ENCODE results near the gene FBXL14. TPM values are rescaled to one million over a fixed set of nuclear protein-coding genes. Genes with fewer than 3 reads are reported as not detected.

The FBXL14 gene
- total and polyA plus RNA-seq, 10 donors, result 1.9 to 21.4 (median 18.7) TPM

DNA sequence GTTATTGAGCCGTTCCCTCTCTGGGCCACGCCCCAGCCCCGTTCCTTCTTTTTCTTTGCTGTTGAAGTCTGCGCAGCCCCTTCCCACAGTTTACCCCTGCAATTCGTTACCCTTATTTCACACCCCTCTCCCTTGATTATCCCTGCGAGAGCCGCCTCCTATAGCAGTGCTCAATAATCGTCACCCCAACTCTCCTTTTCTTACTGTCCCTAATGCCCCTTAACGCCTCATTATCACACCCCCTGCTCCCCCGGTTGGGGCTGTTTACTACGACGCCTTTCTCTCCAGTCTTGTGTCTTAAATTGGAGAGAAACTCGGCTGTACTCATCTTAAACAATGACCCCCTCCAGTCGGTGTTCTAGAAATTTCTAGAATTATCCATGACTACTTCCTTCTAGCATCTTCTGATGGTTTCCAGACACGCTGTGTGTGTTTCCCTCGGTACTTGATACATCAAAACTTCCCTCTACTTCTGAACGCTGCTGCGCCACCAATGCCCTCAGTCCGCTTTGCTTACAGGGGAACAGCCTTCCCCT is 713 bp upstream of the FBXL14 start:
- no peaks in the 10 kb centered on the region for H3K36me3 ChIP-seq
- WGBS, 5 donors, result 7 to 10% (median 8%) methylated on average over 19 of the region's 19 CpGs
- H3K4me3 ChIP-seq, result peak overlapping the region; percentile 50 to 98 (median 94)
- peaks cover 17 to 57% (median 46%) of the 10 kb centered on the region in 6 donors for H3K4me1 ChIP-seq
- no peak for DNase-seq
- no peaks in the 10 kb centered on the region for H3K9me3 ChIP-seq
- TF ChIP-seq, protein P1, sequence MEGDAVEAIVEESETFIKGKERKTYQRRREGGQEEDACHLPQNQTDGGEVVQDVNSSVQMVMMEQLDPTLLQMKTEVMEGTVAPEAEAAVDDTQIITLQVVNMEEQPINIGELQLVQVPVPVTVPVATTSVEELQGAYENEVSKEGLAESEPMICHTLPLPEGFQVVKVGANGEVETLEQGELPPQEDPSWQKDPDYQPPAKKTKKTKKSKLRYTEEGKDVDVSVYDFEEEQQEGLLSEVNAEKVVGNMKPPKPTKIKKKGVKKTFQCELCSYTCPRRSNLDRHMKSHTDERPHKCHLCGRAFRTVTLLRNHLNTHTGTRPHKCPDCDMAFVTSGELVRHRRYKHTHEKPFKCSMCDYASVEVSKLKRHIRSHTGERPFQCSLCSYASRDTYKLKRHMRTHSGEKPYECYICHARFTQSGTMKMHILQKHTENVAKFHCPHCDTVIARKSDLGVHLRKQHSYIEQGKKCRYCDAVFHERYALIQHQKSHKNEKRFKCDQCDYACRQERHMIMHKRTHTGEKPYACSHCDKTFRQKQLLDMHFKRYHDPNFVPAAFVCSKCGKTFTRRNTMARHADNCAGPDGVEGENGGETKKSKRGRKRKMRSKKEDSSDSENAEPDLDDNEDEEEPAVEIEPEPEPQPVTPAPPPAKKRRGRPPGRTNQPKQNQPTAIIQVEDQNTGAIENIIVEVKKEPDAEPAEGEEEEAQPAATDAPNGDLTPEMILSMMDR (IDR thresholded peaks at IDR 0.05 in 8 of 11, conservative IDR thresholded peaks at IDR 0.05 in 3 of 11), result no peak
- TF ChIP-seq POLR2AphosphoS5 (IDR thresholded peaks at IDR 0.05) (no peak), POLR2A (IDR thresholded peaks at IDR 0.05) (no peak)
- peak overlapping the region; percentile 80 to 98 (median 96) for H3K27ac ChIP-seq
- no peaks in the 10 kb centered on the region for H3K27me3 ChIP-seq (replicated peaks in 1 of 7)
- intact Hi-C loops (cut with DNase I; ENCODE audit: low total_unique reads), result loop anchor here (10.0 kb wide), 1 partner anchor 1020 kb away; no protein-coding TSS in a partner anchor

GRCh38 chr12:1594006-1594260 is 448 bp downstream of the FBXL14 start:
- Histone ChIP-seq H3K36me3 (peaks cover 0 to 4% (median 0%) of the 10 kb centered on the region in 6 donors), H3K27me3 (replicated peaks in 1 of 7) (no peaks in the 10 kb centered on the region), H3K27ac (peak overlapping the region; percentile 67 to 98 (median 96)), H3K4me1 (peaks cover 24 to 68% (median 55%) of the 10 kb centered on the region in 6 donors), H3K4me3 (peak overlapping the region; percentile 58 to 98 (median 94)), H3K9me3 (no peaks in the 10 kb centered on the region)
- TF ChIP-seq, protein P1 (IDR thresholded peaks at IDR 0.05 in 8 of 11, conservative IDR thresholded peaks at IDR 0.05 in 3 of 11), result no peak
- peak in 1 of 3 donors; percentile 77 for TF ChIP-seq POLR2AphosphoS5 (IDR thresholded peaks at IDR 0.05)
- DNase-seq, result no peak
- intact Hi-C loops (cut with DNase I; ENCODE audit: low total_unique reads), result loop anchor here (10.0 kb wide), 1 partner anchor 1019 kb away; no protein-coding TSS in a partner anchor
- 0 to 1% (median 0%) methylated on average over 2 to 34 of the region's 34 CpGs for WGBS, 5 donors

DNA sequence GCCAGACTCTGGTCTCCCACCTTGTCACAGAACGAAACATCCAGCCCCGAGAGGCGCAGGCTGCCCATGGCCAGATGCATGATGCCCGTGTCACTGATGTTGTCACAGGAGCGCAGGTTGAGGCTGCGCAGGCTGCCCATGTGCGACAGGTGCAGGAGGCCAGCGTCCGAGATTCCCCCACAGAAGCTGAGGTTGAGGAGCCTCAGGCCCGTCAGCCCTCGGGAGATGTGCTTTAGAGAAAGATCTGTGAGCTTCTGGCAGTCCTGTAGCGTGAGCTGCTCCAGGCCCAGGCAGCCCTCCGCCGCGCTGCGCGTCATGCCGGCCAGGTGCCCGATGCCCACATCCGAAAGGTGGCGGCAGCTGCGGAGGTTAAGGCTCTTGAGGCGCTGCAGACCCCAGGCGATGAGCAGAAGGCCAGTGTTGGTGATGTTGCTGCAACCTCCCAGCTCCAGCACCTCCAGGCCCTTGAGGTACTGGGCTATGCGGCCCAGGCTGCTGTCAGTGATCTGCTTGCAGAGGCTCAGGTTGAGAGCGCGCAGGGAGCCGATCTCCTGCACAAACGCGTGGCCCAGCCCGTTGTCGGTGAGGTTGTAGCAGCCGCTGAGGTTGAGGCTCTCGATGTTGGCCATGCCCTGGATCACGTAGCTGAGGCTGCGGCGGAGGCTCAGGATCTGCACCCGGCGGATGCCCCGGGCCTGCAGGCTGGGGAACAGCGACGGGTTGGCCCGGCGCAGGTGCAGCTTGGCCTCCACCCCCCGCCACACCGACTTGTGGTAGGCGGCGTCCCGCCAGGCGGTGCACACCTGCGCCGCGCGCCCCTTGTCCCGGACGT is 991 bp downstream of the FBXL14 start:
- peak; percentile 94 for DNase-seq
- H3K4me1 ChIP-seq, result peaks cover 24 to 74% (median 59%) of the 10 kb centered on the region in 6 donors
- peak overlapping the region; percentile 58 to 98 (median 94) for H3K4me3 ChIP-seq
- intact Hi-C loops (cut with DNase I; ENCODE audit: low total_unique reads), result loop anchor here (10.0 kb wide), 1 partner anchor 1019 kb away; no protein-coding TSS in a partner anchor
- no peak for TF ChIP-seq POLR2A (IDR thresholded peaks at IDR 0.05)
- TF ChIP-seq POLR2AphosphoS5 (IDR thresholded peaks at IDR 0.05), result peak in 2 of 3 donors; percentile 53 to 70
- H3K27ac ChIP-seq, result peak overlapping the region; percentile 67 to 98 (median 96)
- H3K36me3 ChIP-seq, result peaks cover 0 to 4% (median 0%) of the 10 kb centered on the region in 6 donors
- no peaks in the 10 kb centered on the region for H3K9me3 ChIP-seq
- 6 to 19% (median 12%) methylated on average over 20 to 56 of the region's 56 CpGs for WGBS, 5 donors
- no peaks in the 10 kb centered on the region for H3K27me3 ChIP-seq (replicated peaks in 1 of 7)

DNA sequence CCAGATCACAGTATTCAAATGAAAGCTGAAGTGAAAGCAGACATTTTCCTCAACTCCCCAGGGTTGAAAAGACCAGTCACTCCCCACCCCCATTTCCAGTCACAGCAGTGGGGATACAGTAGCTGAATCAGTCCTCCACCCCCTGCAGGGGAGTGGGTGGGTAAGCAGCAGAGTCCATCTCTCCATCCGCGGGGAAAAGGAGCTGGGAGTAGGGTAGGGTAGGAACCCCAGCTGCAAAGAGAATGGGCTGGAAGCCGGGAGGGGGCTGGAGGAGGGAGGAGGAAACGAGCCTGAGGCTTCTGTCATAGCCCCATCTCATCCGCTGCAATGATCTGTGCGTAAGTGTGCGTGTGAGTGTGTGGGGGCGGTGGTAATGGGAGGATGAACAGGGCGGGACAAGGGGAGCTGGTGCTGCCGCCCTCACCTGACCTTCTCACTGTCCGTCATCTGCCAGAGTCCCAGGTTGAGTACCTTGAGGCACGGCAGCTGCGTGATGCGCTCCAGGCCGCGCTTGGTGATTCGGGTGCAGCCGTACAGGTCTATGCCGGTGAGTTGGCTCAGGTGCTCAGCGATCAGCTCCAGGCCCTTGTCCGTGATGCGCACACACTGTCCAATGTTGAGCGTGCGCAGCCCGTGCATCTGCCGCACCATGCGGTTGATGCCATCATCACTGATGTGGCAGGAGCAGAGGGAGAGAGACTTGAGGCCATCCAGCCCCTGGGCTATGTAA is 1.8 kb downstream of the FBXL14 start:
- Histone ChIP-seq H3K4me3 (peak overlapping the region; percentile 58 to 98 (median 94)), H3K9me3 (no peaks in the 10 kb centered on the region), H3K36me3 (peaks cover 0 to 4% (median 0%) of the 10 kb centered on the region in 6 donors), H3K27me3 (replicated peaks in 1 of 7) (no peaks in the 10 kb centered on the region), H3K4me1 (peaks cover 24 to 82% (median 67%) of the 10 kb centered on the region in 6 donors), H3K27ac (peak overlapping the region; percentile 32 to 98 (median 94))
- peak; percentile 32 to 45 (median 43) for TF ChIP-seq POLR2AphosphoS5 (IDR thresholded peaks at IDR 0.05)
- TF ChIP-seq POLR2A (IDR thresholded peaks at IDR 0.05), result no peak
- TF ChIP-seq, protein P1 (IDR thresholded peaks at IDR 0.05 in 8 of 11, conservative IDR thresholded peaks at IDR 0.05 in 3 of 11), result no peak
- intact Hi-C loops (cut with DNase I; ENCODE audit: low total_unique reads), result loop anchor here (10.0 kb wide), 1 partner anchor 1018 kb away; no protein-coding TSS in a partner anchor
- 18 to 40% (median 32%) methylated on average over 22 to 27 of the region's 27 CpGs for WGBS, 5 donors
- peak; percentile 88 for DNase-seq
